ENCODE measurements around the gene PHLDA3. TPM values are rescaled to one million over a fixed set of nuclear protein-coding genes. Genes with fewer than 3 reads are reported as not detected.

Gene PHLDA3
- polyA plus RNA-seq, 1 donor from 2014 or later: 0.64 TPM

DNA sequence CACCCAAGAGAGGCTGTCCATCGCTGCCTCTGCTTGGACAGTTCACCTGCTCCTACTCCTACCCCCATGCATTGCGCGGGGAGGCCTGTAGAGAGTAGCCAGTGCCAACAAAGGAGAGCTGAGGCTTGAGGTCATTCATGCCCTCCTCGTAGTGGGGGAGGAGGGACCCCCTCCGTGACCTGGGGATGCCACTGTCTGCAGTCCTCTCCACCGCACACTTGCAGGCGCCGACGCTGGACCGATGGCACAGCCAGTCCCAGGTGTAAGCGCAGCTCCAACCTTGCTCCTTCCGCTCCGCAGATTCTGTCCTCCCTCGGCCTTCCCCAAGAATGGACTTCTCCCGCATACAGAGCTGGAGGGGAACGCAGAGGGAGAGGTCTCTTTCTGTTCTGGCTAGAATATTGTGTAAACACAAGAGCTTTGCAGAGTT, 672 bp upstream of the PHLDA3 start:
- peaks cover 44% of the 10 kb centered on the region for H3K27me3 Mint-ChIP-seq
- no peaks in the 10 kb centered on the region for H3K36me3 Mint-ChIP-seq
- peaks cover 2 to 8% (median 6%) of the 10 kb centered on the region in 3 donors for H3K4me1 Mint-ChIP-seq
- peak overlapping the region; percentile 50 to 70 (median 54) for H3K4me3 Mint-ChIP-seq
- no peaks in the 10 kb centered on the region for H3K9me3 Mint-ChIP-seq
- H3K27ac Mint-ChIP-seq: no peak overlapping the region

DNA sequence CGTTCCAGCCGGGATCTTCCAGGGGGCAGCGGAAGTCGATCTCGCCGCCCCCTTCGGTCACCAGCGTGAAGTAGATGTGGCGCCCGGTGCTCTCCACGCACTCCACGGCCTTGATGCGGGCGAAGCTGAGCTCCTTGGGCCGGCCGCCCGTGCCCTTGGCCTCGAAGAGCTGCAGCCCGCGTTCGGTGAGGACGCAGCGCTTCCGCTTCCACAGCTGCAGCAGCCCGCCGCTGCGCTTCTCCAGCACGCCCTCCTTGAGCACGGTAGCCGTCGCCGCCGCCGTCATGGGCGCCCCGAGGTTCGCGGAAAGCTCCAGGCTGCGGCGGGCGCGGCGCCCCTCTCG, 516 bp downstream of the PHLDA3 start:
- Mint-ChIP-seq H3K27me3 (peaks cover 38% of the 10 kb centered on the region), H3K4me3 (peak overlapping the region in 1 of 4 donors; percentile 63), H3K36me3 (no peaks in the 10 kb centered on the region), H3K27ac (no peak overlapping the region), H3K4me1 (peaks cover 2 to 8% (median 6%) of the 10 kb centered on the region in 3 donors), H3K9me3 (no peaks in the 10 kb centered on the region)

DNA sequence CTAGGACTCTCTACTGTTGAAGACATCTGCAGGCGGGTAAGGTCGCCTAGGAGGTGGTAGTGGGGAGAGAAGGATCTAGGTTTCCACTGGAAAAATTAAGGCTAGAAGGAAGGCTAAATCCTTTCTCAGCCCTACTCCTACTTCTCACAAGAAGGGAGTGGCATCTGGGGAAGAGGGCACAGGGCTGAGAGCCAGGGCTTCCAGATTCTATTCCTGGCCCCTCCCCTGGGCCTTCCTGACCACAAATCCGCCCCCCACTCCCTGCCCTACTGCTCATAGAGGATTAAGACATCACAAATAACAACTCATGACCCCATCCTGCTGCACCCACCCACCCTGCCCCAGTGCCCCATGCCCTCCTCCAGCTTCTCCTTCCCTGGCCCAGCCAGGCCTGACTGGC, 2.5 kb downstream of the PHLDA3 start:
- no peaks in the 10 kb centered on the region for H3K36me3 Mint-ChIP-seq
- H3K4me3 Mint-ChIP-seq: no peak overlapping the region
- no peaks in the 10 kb centered on the region for H3K9me3 Mint-ChIP-seq
- H3K4me1 Mint-ChIP-seq: peaks cover 2 to 8% (median 6%) of the 10 kb centered on the region in 3 donors
- peaks cover 35% of the 10 kb centered on the region for H3K27me3 Mint-ChIP-seq
- no peak overlapping the region for H3K27ac Mint-ChIP-seq

DNA sequence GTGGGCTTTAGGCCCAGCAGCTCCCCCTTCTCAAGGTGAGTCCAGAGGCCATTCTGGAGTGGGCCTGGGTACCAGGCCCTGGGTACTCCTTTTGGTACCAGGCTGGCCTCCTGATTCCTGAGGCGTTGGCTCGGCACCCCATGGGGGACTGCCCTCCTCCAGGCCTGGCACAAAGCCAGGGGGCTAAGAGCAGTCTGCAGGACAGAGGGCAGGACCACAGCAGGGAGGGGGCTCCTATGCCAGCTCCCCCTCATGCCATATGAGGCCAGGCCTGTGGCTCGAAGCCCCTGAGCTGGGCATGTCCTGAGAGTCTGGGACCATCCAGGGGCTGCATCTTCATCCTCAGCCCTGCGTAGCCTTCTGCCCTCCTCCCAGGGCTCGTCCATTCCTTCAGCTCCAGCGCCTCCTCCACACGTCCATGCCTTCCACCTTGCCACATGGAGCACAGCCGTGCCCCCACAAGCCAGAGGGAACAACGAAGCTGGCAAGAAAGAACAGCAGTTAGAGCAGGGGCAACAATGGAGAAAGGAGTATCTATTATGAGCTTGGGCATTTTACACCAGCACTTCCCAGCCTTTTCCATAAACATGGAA, 3.2 kb downstream of the PHLDA3 start:
- Mint-ChIP-seq H3K9me3 (no peaks in the 10 kb centered on the region), H3K4me3 (no peak overlapping the region), H3K36me3 (no peaks in the 10 kb centered on the region), H3K27ac (no peak overlapping the region), H3K27me3 (peaks cover 31% of the 10 kb centered on the region), H3K4me1 (peaks cover 2 to 6% (median 4%) of the 10 kb centered on the region in 3 donors)

DNA sequence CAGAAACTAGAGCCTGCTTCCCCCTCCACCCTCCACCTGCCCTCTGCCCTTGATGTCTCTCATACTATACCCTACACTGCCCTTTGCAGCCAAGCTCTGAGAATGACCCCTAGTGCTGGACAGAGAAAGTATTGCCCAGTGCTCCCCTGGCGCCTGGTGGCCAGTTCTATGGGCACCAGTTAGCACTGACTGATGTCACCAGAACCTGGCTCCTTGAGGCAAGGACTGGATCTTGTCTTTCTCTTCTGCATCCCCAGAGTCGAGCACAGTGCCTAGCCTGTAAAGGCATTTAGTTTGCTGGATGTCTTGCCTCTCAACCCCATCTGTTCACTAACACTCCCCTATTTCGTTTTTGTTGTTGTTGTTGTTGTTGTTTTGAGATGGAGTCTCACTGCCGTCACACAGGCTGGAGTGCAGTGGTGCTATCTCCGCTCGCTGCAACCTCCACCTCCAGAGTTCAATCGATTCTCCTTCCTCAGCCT, 5.9 kb downstream of the PHLDA3 start:
- Mint-ChIP-seq H3K36me3 (no peaks in the 10 kb centered on the region), H3K27me3 (peaks cover 16% of the 10 kb centered on the region)

DNA sequence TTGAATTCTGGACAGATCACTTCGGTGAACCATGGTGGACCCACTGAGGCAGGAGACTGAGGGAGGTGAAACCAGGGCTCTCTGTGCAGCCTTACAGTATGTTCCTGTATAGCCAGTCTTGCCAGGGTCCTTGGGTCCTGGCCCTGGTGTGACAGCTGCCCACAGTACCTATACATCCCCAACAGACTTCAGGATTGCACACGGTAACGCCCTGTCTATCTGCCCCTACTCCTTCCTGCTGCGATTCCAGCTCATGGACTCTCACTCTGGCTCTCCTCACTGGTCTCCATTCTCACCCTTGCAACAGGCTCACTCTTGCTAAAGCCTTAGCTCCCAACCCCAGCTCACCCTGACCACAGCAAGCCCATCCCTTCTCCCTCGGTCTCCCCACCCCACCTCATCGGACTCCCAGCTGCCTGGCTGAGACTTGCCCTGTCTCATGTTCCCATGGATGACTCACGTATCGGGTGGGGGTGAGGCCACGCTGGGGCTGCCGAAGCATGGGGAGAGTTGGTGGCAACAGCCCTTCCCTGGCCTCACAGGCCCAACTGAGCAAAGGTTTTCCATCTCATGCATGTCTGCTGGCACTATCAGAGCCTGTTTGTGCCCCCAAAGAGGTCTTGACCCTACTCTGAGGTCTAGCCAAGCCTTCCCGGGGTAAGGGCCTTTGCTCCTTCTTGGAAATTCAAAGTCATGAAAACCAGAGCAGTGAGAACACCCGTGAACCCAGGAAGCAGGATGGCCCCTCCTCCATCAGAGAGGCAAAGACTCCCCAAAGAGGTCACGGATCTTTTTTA, 7.1 kb downstream of the PHLDA3 start:
- H3K4me3 Mint-ChIP-seq: no peak overlapping the region
- no peak overlapping the region for H3K27ac Mint-ChIP-seq
- no peaks in the 10 kb centered on the region for H3K36me3 Mint-ChIP-seq
- no peaks in the 10 kb centered on the region for H3K4me1 Mint-ChIP-seq
- H3K9me3 Mint-ChIP-seq: no peaks in the 10 kb centered on the region
- peaks cover 10% of the 10 kb centered on the region for H3K27me3 Mint-ChIP-seq

More for the DNA sequence above, 5.9 kb downstream of the PHLDA3 start:
- peak overlapping the region in 1 of 3 donors; percentile 76 for H3K27ac Mint-ChIP-seq
- no peak overlapping the region for H3K4me3 Mint-ChIP-seq
- H3K9me3 Mint-ChIP-seq: no peaks in the 10 kb centered on the region
- H3K4me1 Mint-ChIP-seq: peaks cover 0 to 2% (median 0%) of the 10 kb centered on the region in 3 donors

DNA sequence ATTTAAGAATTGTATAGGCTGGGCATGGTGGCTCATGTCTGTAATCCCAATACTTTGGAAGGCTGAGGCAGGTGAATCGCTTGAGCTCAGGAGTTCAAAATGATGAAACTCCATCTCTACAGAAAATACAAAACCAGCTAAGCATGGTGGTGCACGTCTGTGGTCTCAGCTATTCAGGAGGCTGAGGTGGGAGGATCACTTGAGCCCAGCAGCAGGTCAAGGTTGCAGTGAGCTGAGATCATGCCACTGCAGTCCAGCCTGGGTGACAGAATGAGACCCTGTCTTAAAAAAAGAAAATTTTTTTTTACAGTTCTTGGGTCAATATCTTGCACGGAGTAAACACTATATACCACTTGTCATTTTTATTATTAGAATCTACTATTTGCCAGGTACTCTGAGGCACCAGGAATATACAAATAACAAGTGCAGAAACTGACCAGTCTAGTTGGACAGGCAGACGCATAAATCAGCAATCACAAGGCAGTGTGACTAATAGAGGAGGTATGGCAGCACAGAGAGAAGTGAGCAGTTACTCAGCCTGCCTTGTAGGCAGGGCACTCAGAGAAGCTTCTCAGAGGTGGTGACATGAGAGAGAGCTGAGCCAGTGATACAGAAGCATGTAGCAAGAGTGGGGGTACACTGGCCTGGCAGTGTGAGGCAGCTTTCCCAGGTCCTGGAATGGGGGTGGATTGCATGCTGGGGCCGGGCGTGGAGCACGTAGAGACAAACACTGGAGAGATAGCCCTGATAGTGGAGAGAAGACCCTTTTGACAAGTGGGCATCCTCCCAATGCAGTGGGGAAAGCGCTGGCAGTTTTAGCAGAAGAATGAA, 8.0 kb downstream of the PHLDA3 start:
- H3K4me3 Mint-ChIP-seq: peak overlapping the region in 1 of 4 donors; percentile 15
- peaks cover 5% of the 10 kb centered on the region for H3K27me3 Mint-ChIP-seq
- H3K4me1 Mint-ChIP-seq: no peaks in the 10 kb centered on the region
- H3K36me3 Mint-ChIP-seq: no peaks in the 10 kb centered on the region
- H3K27ac Mint-ChIP-seq: no peak overlapping the region
- H3K9me3 Mint-ChIP-seq: no peaks in the 10 kb centered on the region

DNA sequence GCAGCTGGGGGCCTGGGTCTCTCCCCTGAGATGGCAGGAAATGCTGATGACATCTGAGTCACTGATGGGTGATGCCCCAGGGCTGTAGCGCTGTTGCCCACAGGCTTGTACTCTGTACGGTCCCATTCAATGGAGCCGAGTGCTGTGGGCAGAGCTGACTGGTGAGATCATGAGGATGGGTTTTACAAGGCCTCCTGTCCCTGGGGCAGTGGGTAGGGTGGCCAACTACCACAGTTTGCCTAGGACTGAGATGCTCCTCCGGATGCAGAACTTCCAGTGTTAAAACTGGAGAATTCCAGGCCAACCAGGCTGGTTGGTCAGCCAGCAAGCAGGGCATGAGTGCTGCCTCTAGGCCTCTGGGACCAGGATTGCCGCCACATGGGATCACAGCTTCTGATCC, 9.2 kb downstream of the PHLDA3 start:
- Mint-ChIP-seq H3K4me3 (no peak overlapping the region), H3K36me3 (no peaks in the 10 kb centered on the region), H3K9me3 (no peaks in the 10 kb centered on the region), H3K27me3 (peaks cover 4% of the 10 kb centered on the region), H3K4me1 (no peaks in the 10 kb centered on the region), H3K27ac (no peak overlapping the region)

DNA sequence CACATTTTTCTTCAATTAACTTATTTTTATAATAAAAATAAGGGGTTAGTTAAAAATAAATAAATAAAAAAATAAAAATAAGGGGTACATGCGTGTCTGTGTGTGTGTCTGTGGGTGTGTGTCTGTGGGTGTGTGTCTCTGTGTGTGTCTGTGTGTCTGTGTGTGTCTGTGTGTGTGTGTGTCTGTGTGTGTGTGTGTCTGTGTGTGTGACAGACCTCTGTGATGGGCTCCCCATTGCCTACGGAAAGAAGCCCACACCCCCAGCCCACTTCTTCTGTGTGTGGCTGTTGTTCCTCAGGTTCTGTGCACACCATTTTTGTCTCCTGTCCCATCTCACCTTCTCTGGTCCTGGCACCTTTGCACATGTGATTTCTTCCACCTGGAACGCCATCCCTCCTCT, 9.9 kb downstream of the PHLDA3 start:
- Mint-ChIP-seq H3K27ac (no peak overlapping the region), H3K36me3 (no peaks in the 10 kb centered on the region)

DNA sequence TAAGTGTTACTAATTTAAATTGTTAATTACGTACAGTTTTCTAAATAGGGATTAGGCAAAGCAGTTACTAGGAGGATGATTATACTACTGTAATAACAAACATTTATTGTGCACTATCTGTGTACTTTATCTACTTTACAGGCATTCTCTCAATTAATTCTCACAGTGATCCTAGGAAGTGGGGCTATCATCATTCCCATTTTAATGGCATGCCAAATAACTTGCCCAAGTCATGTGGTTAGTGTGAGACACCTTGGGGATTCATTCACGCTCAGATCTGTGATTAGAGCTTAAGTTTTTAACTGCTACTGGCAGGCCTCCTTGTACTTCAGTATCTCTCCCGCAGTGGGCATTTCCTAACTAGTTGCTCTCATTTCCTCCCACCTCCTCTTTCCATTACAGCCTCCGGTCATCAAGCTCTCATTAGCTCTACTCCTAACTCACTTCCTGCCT, 11.5 kb downstream of the PHLDA3 start:
- H3K4me1 Mint-ChIP-seq: no peaks in the 10 kb centered on the region
- H3K27me3 Mint-ChIP-seq: peaks cover 4% of the 10 kb centered on the region
- H3K36me3 Mint-ChIP-seq: peaks cover 2% of the 10 kb centered on the region
- H3K4me3 Mint-ChIP-seq: no peak overlapping the region
- no peaks in the 10 kb centered on the region for H3K9me3 Mint-ChIP-seq
- no peak overlapping the region for H3K27ac Mint-ChIP-seq

More for the DNA sequence above, 9.9 kb downstream of the PHLDA3 start:
- Mint-ChIP-seq H3K4me3 (no peak overlapping the region), H3K4me1 (no peaks in the 10 kb centered on the region), H3K9me3 (no peaks in the 10 kb centered on the region), H3K27me3 (peaks cover 4% of the 10 kb centered on the region)

DNA sequence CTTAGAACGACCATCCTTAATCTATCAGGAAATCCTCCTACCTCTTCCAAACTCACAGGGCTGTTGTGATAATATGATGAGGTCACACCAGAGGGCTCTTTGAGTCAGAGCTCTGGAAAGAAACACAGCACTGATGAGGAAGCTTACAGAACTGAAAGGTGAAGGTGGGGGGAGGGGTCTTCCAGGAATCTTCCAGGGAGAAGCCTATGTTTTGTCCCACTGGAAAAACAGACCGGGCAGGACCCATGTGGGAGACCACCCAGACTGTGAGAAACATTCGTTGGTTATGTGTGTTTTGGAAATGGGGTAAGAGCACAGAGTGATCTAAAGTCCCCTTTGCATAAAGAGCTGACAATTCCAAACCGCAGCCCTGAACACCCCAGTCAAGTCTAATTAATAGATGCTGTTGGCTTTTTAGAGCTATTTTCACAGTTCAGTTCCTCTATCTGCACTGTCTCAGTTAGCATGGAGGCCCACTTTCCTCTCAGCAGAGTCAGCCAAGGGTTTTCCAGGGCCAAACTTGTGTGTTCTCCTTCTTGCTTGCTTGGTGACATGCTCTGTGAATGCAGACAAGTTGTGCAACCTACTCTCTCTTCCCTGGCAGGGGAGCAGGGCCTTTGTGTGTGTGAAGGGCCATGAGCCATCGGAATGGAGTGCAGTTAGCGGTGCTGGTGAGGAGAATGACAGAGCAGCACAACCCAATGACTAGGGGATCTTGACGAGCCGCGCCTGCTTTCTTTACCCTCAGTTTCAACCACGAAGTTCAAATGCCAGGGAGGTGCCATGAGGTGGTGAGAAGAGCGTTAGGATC, 12.3 kb downstream of the PHLDA3 start:
- peaks cover 2% of the 10 kb centered on the region for H3K36me3 Mint-ChIP-seq
- H3K4me3 Mint-ChIP-seq: no peak overlapping the region
- H3K27ac Mint-ChIP-seq: no peak overlapping the region
- H3K9me3 Mint-ChIP-seq: no peaks in the 10 kb centered on the region
- peaks cover under 1% of the 10 kb centered on the region for H3K27me3 Mint-ChIP-seq
- no peaks in the 10 kb centered on the region for H3K4me1 Mint-ChIP-seq

DNA sequence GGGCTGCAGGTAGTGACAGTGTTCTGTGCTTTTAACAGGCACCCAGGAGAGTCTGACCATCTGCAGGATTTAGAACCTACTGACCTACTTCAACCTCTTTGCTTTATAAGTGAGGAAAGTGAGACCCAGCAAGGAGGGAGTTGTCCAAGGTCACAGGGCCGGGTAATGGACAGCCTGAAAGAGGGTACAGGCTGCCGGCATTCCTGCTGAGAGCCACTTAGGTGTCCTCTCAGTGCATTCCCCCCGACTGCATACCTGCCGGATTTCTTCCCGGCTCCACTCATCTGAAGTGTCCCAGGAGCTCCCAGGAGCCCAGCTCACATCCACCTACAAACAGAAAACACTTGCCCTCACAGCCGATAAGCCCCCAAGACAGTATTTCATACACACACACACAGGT, 13.9 kb downstream of the PHLDA3 start:
- Mint-ChIP-seq H3K27ac (no peak overlapping the region), H3K27me3 (peaks cover 2% of the 10 kb centered on the region), H3K4me1 (no peaks in the 10 kb centered on the region), H3K9me3 (no peaks in the 10 kb centered on the region), H3K4me3 (no peak overlapping the region), H3K36me3 (peaks cover 2% of the 10 kb centered on the region)

DNA sequence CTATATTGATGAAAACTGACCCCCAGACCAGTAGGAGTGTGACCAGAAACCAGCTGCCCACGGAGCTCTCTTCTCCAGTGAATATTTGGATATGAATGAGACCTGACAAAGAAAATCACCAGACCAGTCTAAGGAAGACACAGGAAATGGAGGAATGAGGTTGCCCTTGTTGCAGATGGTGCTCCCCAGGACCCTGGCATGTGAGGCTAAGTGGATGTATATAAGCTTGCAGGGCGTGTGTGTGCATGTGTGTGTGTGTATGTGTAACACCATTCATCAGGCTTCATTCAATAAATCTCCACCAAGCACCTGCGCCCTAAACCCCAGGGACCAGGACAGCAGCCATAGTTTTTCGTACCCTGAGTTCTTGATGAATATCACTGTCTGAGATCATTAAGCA, 14.4 kb downstream of the PHLDA3 start:
- Mint-ChIP-seq H3K9me3 (no peaks in the 10 kb centered on the region), H3K27ac (no peak overlapping the region), H3K36me3 (peaks cover 2% of the 10 kb centered on the region), H3K4me1 (no peaks in the 10 kb centered on the region), H3K4me3 (no peak overlapping the region), H3K27me3 (peaks cover 2% of the 10 kb centered on the region)

DNA sequence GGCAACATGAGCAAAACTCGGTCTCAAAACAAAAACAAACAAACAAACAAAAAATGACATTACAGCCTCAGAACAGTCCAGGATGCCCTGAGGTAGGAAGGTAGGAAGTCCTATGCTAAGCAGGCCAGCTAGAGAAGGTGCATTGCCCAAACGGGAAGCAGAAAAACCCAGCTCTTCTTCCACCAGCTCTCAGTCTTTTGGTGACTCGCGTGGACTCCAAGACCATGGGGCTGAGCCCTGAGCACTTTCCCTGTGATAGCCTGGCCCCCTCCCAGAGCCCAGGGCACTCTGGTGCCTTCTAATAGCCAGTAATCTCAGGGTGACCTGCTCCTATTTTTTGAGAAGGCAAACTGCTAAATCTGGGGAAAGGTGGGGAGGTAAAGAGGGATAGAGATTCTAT, 16.1 kb downstream of the PHLDA3 start:
- Mint-ChIP-seq H3K4me1 (peaks cover 0 to 4% (median 0%) of the 10 kb centered on the region in 3 donors), H3K36me3 (peaks cover 2% of the 10 kb centered on the region), H3K9me3 (no peaks in the 10 kb centered on the region), H3K27ac (no peak overlapping the region), H3K4me3 (no peak overlapping the region), H3K27me3 (peaks cover 5% of the 10 kb centered on the region)
